HUES64 (cell line): ENCODE data around the gene SNIP1.
"Not testable (repeated sequence)": the region's sequence is repeated elsewhere in the genome, so short reads cannot be mapped to it uniquely, and the experiment has no call there.

Source experiments
- H3K27ac ChIP-seq: 2 replicates; pipeline ENCODE4 v1.7.0; 2013; ENCODE audit warnings: low read depth, low read length, inconsistent platforms
- H3K27me3 ChIP-seq: 2 replicates; pipeline ENCODE4 v1.6.1; 2013; ENCODE audit warnings: mild to moderate bottlenecking, low read length; ENCODE audit not compliant: insufficient read depth
- H3K36me3 ChIP-seq: 2 replicates; pipeline ENCODE4 v1.6.1; 2013; ENCODE audit warnings: mild to moderate bottlenecking, low read length; ENCODE audit not compliant: insufficient read depth
- H3K4me1 ChIP-seq: 2 replicates; pipeline ENCODE4 v1.6.1; 2013; ENCODE audit warnings: mild to moderate bottlenecking, low read length, moderate library complexity; ENCODE audit not compliant: insufficient read depth
- H3K4me3 ChIP-seq: 2 replicates; pipeline ENCODE4 v1.5.1; 2013; ENCODE audit warnings: mild to moderate bottlenecking, low read length, moderate library complexity
- H3K9ac ChIP-seq: 2 replicates; pipeline ENCODE4 v1.6.1; 2013; ENCODE audit warnings: mild to moderate bottlenecking, low read depth, low read length
- H3K9me3 ChIP-seq: 2 replicates; pipeline ENCODE4 v1.6.1; 2013; ENCODE audit warnings: low read depth, low read length; ENCODE audit not compliant: insufficient read depth
- WGBS: fragments of 150-250, 120-280 bp; methylation state at CpG from one replicate; pipeline ENCODE4 v1.1.7; 2013; ENCODE audit warnings: missing lambda C conversion rate; 5-methylcytosine and 5-hydroxymethylcytosine counted together

The SNIP1 gene

GRCh38 chr1:37574834-37575480, 20.9 kb upstream of the SNIP1 start:
- no peaks in the 10 kb centered on the region for H3K9me3 ChIP-seq
- H3K27ac ChIP-seq: no peak overlapping the region
- H3K9ac ChIP-seq: no peak overlapping the region
- 98% methylated on average over 7 of the region's 7 CpGs for WGBS
- peaks cover 92% of the 10 kb centered on the region for H3K36me3 ChIP-seq
- H3K27me3 ChIP-seq: no peaks in the 10 kb centered on the region
- H3K4me3 ChIP-seq: no peak overlapping the region
- no peaks in the 10 kb centered on the region for H3K4me1 ChIP-seq

GRCh38 chr1:37570528-37571334, 16.6 kb upstream of the SNIP1 start:
- no peak overlapping the region for H3K9ac ChIP-seq
- H3K27ac ChIP-seq: no peak overlapping the region
- WGBS: 97% methylated on average over 3 of the region's 3 CpGs

GRCh38 chr1:37567023-37567422, 12.9 kb upstream of the SNIP1 start:
- Histone ChIP-seq H3K36me3 (peaks cover 76% of the 10 kb centered on the region), H3K9me3 (no peaks in the 10 kb centered on the region), H3K27me3 (no peaks in the 10 kb centered on the region), H3K27ac (no peak overlapping the region), H3K4me3 (no peak overlapping the region), H3K9ac (no peak overlapping the region), H3K4me1 (no peaks in the 10 kb centered on the region)
- 94% methylated on average over 3 of the region's 3 CpGs for WGBS

More at GRCh38 chr1:37570528-37571334, 16.6 kb upstream of the SNIP1 start:
- no peaks in the 10 kb centered on the region for H3K27me3 ChIP-seq
- H3K4me3 ChIP-seq: no peak overlapping the region
- H3K4me1 ChIP-seq: no peaks in the 10 kb centered on the region
- no peaks in the 10 kb centered on the region for H3K9me3 ChIP-seq
- peaks cover 98% of the 10 kb centered on the region for H3K36me3 ChIP-seq

- no peak overlapping the region for H3K9ac ChIP-seq
- H3K27ac ChIP-seq: no peak overlapping the region
- peaks cover 57% of the 10 kb centered on the region for H3K36me3 ChIP-seq
- no peak overlapping the region for H3K4me3 ChIP-seq
- H3K27me3 ChIP-seq: no peaks in the 10 kb centered on the region
- H3K4me1 ChIP-seq: no peaks in the 10 kb centered on the region
- no peaks in the 10 kb centered on the region for H3K9me3 ChIP-seq
These were observed 10.8 kb upstream of the SNIP1 start for GRCh38 chr1:37564892-37565291.

- Histone ChIP-seq H3K27ac (no peak overlapping the region), H3K4me1 (no peaks in the 10 kb centered on the region), H3K27me3 (no peaks in the 10 kb centered on the region), H3K36me3 (peaks cover 38% of the 10 kb centered on the region), H3K9me3 (no peaks in the 10 kb centered on the region), H3K4me3 (no peak overlapping the region), H3K9ac (no peak overlapping the region)
- WGBS: 97% methylated on average over 1 of the region's 1 CpG
These were observed 8.9 kb upstream of the SNIP1 start for GRCh38 chr1:37562984-37563383.

- Histone ChIP-seq H3K9me3 (no peaks in the 10 kb centered on the region), H3K27ac (no peak overlapping the region), H3K36me3 (peaks cover 22% of the 10 kb centered on the region), H3K9ac (no peak overlapping the region), H3K4me1 (no peaks in the 10 kb centered on the region), H3K27me3 (no peaks in the 10 kb centered on the region), H3K4me3 (no peak overlapping the region)
- WGBS: 91% methylated on average over 21 of the region's 21 CpGs
These were observed 7.3 kb upstream of the SNIP1 start for GRCh38 chr1:37561133-37562132.

GRCh38 chr1:37560401-37561132, 6.5 kb upstream of the SNIP1 start:
- no peak overlapping the region for H3K9ac ChIP-seq
- 87% methylated on average over 9 of the region's 10 CpGs for WGBS
- no peaks in the 10 kb centered on the region for H3K27me3 ChIP-seq
- no peaks in the 10 kb centered on the region for H3K9me3 ChIP-seq
- no peaks in the 10 kb centered on the region for H3K4me1 ChIP-seq
- no peak overlapping the region for H3K4me3 ChIP-seq
- peaks cover 13% of the 10 kb centered on the region for H3K36me3 ChIP-seq
- no peak overlapping the region for H3K27ac ChIP-seq

- H3K9ac ChIP-seq, H3K4me1 ChIP-seq, H3K27me3 ChIP-seq, H3K36me3 ChIP-seq, H3K4me3 ChIP-seq, H3K27ac ChIP-seq, H3K9me3 ChIP-seq: not testable (repeated sequence)
- WGBS: 87% methylated on average over 12 of the region's 12 CpGs
These were observed 5.9 kb upstream of the SNIP1 start for GRCh38 chr1:37559957-37560379.

GRCh38 chr1:37559080-37559479, 5.0 kb upstream of the SNIP1 start:
- H3K27me3 ChIP-seq: no peaks in the 10 kb centered on the region
- H3K27ac ChIP-seq: no peak overlapping the region
- H3K4me1 ChIP-seq: no peaks in the 10 kb centered on the region
- 0 out of 2 replicates have a peak, but pooled peaks cover 1% of the 10 kb centered on the region for H3K36me3 ChIP-seq
- peaks cover 6% of the 10 kb centered on the region; the same call in 1 of the 2 replicates for H3K9me3 ChIP-seq
- H3K9ac ChIP-seq: no peak overlapping the region
- 93% methylated on average over 6 of the region's 7 CpGs for WGBS
- H3K4me3 ChIP-seq: no peak overlapping the region

- H3K27me3 ChIP-seq: no peaks in the 10 kb centered on the region
- H3K4me3 ChIP-seq: no peak overlapping the region
- no peaks in the 10 kb centered on the region for H3K4me1 ChIP-seq
- H3K36me3 ChIP-seq: no peaks in the 10 kb centered on the region
- no peak overlapping the region for H3K9ac ChIP-seq
- WGBS: 98% methylated on average over 1 of the region's 1 CpG
- H3K27ac ChIP-seq: no peak overlapping the region
- H3K9me3 ChIP-seq: peaks cover 6% of the 10 kb centered on the region; the same call in 1 of the 2 replicates
These were observed 4.3 kb upstream of the SNIP1 start for GRCh38 chr1:37558411-37558810.
